ENCODE results near the gene SARM1.

SARM1 gene

DNA sequence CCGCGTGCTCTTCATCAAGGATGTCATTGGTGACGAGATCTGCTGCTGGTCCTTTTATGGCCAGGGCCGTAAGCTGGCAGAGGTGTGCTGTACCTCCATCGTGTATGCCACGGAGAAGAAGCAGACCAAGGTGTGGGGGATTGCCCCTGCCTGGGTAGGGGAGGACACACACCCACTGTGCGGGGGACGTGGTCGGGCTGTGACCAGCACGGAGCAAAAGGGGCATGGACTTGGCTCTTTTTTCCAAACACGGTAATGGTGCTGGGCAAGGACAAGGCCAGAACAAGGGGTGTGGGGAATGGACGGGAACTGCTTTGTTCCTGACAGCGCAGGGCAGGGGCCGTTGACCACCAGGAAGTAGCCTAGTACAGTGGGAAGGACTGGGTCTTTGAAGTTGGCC is 29.2 kb upstream of the SARM1 start:
- no peak for FAIRE-seq

DNA sequence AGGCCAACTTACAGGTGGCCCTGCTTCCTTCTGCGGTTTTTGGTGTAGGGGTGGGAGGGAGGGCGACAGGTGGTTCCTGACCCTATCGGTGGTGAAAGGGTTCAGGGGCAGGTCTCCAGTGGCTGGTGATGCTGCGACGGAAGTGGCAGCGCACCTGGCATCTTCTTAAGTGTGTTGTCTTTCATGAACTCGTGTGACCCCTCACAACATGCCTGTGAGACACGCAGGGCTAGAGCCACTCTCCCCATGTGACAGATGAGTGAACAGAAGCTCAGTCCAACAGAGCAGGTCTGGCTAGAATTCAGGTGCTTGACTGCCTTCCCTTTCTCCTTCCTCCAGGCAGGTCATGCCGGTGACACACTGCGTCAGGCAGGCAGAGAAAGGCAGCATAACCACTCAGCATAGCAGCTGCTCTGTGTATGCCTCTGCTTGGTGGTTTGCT is 28.0 kb upstream of the SARM1 start:
- no peak for FAIRE-seq

- FAIRE-seq, result no peak
Observed at GRCh38 chr17:28344011-28344410, 27.5 kb upstream of the SARM1 start.

DNA sequence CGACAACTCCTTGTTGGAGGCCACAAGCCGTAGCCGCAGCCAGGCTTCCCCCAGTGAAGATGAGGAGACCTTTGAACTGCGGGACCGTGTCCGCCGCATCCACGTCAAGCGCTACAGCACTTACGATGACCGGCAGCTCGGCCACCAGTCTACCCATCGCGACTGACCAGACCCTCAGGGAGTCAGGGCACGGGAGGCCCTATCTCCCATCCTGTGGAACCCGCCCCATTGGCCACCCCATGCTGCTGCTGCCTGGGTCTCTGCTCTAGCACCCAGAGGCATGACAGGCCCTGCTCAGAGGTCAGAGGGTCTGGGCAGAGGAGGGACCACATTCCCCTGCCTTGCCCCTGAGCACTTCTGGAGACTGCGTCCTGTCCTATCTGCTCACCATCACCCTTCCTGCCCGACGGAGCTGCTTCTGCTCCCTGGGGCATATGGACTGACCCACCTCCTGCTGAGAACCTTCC is 27.0 kb upstream of the SARM1 start:
- FAIRE-seq, result no peak

- FAIRE-seq, result no peak
Observed at GRCh38 chr17:28345419-28346198, 25.9 kb upstream of the SARM1 start.

DNA sequence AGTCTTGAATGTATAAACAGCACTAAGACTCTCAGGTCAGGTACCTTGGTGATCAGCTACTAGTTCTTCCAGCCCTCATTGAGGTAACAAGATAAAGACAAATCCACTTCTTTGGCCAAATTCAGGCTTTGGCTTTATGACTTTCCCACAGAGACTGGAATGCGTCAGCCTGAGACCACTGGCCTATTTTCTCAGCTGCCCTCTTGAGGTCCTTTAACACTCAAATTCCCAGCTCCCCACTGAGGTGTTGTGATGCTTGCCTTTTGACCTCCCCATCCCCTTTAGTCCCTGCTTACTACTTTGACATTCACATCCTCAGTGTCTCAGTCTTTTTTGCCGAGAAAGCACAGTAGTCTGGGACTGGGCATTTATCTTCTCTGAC is 25.3 kb upstream of the SARM1 start:
- no peak for FAIRE-seq

GRCh38 chr17:28346746-28347246 is 24.7 kb upstream of the SARM1 start:
- FAIRE-seq, result no peak

- no peak for FAIRE-seq
Observed at GRCh38 chr17:28347261-28347891, 24.1 kb upstream of the SARM1 start.

DNA sequence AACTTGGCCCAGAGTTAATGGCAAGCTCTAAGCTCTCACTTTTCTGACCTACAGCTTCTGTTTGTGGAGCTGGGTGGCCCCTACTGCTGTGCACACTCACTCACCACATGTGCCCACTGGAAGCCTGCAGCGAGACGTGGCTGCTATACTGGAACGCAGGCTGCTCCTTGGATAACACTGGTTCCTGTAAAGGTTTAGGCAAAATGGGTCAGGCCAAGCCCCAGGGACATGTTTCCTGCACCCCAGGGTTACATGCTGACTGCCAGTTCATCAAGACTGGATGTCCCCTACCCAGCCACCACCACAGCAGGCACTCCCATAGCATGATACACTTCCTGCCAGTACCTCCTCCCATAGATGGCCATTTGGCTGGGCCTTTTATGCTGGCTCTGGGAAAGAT is 22.5 kb upstream of the SARM1 start:
- no peak for FAIRE-seq

- no peak for FAIRE-seq
Observed at GRCh38 chr17:28350271-28350670, 21.2 kb upstream of the SARM1 start.

DNA sequence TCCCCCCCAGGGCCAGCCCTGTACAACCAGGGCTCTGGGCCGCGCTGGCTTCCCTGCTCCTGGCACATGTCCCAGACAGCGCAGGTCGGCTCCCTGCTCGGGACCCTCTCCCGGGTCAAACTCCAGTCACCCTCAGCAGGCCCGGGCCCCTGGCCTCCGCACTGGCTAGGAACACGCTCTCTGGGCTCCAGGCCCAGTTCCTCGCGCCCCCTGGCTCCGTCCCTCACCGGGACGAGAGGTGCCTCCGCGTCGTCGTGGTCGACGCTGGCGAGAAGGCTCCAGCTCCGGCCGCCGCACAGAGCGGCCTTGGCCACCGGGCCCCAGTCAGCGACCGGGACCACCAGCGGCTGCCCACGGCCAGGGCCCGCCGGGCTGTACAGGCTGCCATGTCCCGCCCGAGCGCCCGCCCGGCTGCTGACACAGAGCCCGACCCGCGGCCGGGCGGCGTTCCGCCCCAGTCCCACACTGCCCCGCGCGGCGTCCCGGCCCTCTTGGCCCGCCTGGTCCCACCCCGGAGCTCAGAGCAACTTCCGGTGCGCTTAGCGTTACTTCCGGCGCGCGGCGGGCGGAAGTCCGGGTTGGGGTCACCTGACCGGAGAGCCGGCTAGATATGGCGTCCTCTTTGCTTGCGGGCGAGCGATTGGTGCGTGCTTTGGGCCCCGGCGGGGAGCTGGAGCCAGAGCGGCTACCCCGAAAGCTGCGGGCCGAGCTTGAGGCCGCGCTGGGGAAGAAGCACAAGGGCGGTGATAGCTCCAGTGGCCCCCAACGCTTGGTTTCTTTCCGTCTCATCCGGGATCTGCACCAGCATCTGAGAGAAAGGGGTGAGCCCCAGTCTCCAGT is 14.2 kb upstream of the SARM1 start, which contains the start of gene POLDIP2:
Gene POLDIP2 (minus strand): TSS at position 467 of the 840 bp plus-strand sequence. CDS start 79 bp downstream, at position 388.
- FAIRE-seq, result no peak

DNA sequence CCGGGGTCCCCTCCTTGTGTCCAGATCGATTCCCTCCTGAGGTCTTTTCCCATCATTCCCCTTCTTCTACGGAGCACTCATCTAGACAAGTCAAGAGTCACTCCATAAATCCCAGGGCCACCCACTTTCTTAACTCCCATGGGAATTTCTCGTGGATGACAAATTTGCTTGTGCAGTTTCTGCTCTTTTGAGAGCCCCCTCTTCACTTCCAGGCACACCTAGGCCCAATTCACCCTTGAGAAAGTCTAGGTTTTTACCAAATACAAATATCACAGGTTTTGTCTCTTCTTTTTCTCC is 13.6 kb upstream of the SARM1 start:
- no peak for FAIRE-seq

GRCh38 chr17:28363186-28363585 is 8.3 kb upstream of the SARM1 start:
- FAIRE-seq, result no peak

DNA sequence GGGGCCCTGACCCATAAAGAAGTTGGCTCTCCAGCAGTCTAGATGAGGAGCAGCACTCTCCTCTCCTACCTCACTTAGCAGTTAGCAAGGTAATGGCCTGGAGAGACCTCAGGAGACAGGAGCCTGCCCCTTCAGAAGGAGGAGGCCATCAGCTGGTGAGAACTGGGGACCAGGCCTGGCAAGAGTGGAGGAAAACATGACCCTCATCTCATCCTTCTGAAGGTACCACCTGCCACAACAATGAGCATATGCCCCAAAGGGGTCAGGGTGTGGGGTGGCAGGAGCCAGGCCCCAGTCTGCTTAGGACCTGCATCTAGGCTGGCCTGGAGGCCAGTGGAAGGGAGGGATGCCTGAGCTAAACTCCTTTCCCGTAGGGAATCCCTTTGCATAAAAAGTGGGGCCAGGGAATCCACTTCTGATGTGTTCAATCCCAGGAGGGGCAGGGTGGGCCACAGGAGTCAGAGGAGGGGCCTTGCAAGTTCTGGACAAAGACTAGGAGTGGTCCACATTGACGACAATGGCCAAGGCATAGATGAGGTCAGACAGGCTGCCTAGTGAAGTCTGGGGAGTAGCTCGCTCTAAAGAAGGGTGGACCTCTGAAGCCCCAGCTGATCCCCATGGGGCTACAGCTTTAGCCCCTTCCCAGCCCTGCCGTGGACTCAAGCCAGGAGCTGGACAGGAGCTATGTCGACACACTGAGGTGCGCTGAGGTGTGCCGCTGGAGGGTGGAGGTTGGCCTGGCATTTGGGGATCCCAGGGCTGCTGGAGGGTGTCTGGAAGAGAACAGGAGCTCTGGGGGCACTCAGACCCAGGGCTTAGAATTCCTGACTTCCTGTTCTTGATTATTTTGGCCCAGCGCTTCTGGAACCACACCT is 7.5 kb upstream of the SARM1 start:
- FAIRE-seq, result no peak

DNA sequence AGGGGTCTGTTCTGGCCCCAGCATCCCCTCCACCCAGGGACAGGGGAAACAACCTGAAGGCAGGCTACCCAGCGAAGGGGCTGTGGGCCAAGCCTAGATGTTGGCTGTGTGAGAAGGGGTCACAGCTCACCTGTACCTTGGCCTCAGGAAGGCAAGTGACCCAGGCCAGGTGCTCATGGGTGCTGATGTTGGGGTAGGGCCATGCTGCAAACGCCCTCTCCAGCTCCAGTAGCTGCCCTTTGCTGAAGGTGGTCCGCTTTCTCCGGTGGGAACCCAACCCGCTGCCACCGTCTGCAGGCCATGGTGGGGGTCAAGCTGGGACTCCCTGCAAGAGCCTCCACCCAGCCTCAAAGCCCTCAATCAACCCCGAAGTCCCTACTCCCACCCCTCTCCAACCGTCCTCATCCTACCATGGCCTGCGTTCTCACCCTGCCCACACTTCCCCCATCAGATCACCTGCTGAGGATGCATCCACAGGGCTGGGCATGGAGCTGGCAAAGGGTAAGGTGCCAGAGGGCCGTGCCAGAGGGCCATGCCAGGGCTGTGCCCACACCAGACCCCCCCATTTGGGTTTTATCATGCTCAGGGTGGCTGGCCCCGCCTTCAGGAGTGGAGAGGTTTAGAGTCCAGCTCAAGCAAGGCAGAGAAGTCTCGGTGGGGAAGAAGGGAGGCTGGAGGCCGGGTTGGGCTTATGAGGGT is 6.7 kb upstream of the SARM1 start, which contains the start of gene SEBOX:
Gene SEBOX (minus strand): TSS at position 535 of the 699 bp plus-strand sequence. CDS start 48 bp downstream, at position 487.
- FAIRE-seq, result no peak

DNA sequence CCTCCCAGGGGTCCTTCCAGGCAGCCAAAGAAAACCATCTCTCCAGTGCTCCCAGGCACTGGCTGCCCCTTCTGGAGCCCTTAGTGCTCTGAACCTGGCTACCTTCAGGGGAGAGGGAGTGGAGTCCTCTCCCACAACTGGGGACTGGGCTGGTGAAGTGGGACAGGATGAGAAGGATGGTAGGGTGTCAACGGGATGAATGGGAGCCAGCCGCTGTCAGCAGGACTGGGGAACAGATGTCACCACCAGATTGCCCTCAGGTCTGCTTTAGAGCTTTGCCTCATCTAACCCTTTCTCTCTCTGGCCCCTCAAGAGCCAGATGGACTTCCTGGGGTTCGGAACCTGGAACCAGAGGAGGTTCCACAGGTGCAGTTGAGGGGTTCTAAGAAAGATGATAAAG is 6.0 kb upstream of the SARM1 start:
- FAIRE-seq, result no peak

DNA sequence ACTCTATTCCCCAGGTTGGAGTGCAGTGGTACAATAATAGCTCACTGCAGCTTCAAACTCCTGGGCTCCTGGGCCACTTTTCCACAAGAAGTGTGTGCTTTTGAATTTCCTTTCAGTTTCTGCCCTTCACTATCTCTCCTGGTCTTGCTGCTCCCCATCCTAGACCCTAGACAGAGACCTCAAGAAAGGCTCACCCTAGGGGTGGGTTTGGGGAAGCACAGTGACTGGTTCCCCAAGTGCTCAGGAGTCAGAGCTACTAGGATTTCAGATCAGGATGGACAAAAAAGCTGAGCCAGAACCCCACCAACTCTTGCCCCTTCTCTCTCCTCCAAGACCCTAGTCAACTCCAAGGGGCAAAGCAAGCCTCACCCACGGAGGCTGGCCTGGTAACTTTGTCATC is 4.9 kb upstream of the SARM1 start:
- FAIRE-seq, result no peak

DNA sequence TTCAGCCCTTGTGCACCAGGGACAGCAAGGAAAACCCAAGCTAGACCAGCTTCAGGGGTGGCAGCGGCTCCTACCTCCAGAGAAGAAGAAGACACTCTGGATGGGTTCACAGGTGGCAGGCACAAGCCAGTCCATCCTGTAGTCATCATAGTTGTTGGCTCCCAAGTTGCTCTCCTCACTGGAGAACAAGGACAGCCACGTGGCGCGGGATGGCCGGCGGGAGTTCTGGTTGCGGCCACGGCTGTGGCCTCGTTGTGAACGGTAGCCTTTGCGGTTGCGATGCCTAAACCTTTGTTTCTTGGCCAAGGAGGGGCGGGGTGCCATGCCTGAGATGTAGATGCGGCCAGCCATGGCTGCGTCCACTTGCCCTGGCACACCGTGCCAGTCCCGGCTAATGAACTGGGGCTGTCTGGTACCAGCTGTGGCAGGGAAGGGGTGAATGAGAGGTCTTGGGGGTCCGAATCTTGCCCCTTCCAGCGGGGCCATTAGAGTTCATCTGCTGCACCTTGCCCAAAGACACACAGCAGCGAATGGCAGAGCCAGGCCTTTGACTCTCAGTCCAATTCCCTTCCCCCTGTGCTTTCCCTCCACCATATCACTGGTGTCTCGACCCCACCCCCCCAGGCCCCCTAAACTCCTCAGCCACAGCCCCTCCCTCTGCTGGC is 3.7 kb upstream of the SARM1 start:
- FAIRE-seq, result no peak

DNA sequence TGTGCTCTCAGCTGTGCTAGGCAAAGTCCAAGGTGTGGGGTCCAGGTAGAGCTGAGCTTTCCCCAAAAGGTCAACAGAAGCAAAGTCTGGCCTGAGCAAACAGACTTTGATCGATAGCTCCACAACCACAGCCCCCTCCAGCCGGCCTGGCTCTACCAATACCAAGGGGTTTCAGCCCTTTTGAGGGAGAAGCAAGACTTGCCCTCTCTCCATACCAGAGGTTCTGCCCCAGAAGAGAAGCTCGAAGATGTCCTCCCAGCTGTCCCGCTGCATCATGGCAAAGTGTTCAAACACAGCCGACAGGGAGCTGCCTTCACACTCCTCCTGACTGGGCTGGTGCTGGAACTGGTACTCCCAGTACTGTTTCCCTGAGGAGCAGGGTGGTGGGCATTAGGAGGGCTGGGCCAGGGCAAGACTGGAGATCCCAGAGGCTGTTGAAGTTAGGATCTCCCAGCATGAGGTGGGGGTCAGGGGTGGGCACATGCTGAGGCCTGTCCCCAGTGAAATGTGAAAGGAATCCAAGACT is 3.1 kb upstream of the SARM1 start:
- no peak for FAIRE-seq

DNA sequence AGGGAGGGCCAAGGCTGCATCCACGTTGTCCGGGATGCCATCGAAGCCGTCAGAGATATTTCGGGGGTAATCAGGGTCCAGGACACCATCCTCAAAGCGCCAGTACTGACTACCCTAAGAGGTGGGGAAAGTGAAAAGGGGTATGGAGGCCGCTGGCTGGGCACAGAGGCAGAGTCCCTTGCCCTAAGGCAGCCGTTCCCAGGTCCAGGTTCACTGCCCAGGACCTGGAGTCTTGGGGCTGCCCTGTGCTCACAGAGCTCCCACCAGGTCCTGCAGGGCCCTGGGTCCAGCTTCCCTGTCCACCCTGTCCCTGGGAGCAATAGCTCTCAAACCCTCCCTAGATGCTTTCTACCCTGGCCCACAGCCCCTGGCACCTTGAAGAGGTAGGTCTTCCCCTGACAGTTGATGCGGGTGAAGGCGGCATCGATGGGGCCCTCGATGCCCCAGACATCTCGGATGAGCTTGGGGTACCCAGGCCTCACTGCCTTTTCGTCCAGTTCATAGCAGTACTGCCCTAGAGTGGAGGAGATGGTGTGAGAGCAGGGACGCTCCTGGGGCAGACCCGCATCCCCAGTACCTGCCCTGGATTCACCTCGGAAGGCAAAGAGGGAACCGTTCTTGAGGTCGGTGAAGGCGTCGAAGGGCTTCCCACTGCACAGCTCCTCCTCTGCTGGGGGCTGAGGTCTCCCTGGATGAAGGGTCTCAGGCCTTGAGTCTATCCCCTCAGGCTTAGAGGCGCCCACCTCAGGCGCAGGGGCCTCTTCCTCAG is 2.4 kb upstream of the SARM1 start:
- no peak for FAIRE-seq

Measured in islet of Langerhans (tissue), 1 donor.